ENCODE data around the gene NELL1.
"Not testable (repeated sequence)": the region's sequence is repeated elsewhere in the genome, so short reads cannot be mapped to it uniquely, and the experiment has no call there.

Gene NELL1

DNA sequence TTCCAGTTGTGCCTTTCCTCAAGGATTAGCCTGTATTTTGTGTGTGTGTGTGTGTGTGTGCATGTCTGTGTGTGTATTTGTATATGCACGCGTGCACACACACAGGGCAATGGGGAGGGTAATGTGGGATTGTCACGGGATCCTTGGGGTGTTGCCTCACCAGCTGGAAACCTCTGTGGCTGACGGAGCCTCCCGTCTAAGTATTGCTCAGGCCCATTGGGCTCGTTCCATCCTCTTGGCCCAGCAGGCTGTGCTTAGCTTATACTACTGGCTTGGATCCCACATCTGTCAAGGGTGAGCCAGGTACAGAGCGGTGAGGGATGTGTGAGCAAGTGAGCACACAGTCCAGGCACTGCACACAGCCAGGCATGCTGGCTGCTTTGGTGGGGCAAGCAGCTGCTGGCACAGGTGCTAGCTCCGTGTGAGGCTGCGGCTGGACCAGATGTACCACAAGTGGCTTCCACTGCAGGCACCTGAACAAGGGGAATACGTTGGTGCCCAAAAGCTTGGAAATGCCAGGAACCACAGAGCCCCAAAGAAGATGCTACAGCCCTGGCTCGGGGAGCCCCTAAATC is 462.8 kb downstream of the NELL1 start:
- no peak for DNase-seq

DNA sequence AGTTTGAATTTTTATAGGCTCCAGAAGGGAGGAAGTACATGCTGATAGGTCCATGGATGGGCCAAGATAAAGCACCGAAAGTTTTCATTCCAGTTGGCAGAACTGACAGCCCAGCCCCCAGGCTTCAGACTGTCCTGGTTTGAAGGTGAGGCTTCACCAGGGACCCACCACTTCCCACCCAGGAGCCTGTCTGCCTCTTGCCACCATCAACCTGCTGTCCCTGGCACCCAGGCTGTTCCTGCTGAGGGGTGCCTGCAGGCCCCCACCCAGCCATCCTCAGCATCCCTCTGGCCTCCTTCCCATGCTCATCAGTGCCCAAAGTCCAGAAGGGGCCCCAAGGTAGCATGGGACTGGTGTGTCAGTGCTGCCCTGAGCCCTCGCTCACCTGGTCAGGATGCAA is 463.9 kb downstream of the NELL1 start:
- no peak for DNase-seq

DNA sequence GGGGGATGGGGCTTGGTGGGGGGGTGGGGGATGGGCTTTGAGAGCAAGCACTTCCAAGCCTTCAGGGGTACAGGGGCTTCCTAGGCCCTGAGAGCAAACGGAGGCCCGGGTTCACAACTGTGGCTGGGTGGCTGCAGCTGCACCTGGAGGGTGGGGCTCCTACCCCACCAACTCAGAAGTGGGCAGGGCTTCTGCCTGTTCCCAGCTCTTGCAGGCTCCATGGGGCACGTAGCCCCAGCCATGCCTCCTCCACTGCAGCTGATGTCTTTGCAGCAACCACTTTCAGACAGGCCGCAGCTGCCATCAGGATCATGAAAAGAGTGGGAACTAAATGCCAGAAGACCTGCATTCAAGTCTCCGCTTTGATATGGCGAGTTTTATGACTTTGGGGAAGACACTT is 464.3 kb downstream of the NELL1 start:
- no peak for DNase-seq

DNA sequence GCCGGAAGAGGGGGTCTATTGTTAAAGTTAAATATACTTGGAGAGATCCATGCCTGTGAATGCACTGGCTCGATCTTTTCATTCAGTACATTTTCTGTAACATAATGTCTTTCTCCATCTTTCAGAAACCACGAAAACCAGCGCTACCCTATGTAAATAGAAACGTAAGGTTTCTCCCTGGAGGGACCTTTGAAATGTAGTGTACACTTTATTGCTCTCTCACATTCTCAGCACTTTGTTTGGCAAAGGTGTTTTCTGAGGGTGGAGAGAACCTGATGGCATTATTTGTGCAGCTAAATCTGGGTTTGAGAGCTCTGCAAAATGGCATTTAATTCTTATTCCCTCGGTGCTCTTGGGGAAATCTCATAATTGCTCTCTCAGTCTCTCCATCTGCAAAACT is 468.4 kb downstream of the NELL1 start:
- no peak for DNase-seq

DNA sequence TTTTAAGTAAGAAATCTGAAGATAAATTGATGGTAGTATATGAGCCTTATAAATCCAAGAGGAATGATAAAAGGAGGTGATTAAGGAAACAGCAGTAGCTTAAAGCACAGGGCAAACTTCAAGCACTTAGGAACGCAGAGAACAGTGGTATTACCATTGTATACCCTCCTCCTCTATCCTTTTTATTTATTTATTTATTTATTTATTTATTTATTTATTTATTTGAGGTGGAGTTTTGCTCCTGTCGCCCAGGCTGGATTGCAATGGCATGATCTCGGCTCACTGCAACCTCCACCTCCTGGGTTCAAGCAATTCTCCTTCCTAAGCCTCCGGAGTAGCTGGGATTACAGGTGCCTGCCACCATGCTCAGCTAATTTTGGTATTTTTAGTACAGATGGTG is 472.2 kb downstream of the NELL1 start:
- DNase-seq: not testable (repeated sequence)

DNA sequence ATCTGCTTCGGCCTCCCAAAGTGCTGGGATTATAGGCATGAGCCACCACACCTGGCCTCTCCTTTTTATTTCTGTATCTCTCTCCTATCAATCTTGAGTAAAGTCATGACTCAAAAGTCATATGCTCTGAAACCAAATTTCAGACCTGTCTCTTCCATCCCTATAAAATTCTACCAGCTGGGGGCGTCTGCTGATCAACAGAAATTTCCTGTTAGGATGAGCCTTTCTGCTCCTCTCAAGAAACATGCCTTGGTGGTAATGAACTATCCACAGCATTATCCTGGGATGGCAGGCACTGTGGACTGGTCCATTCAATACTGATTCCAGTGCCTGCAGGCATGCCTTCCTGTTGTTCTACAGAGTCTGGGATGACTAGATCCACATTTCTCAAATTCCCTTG is 472.6 kb downstream of the NELL1 start:
- no peak for DNase-seq

DNA sequence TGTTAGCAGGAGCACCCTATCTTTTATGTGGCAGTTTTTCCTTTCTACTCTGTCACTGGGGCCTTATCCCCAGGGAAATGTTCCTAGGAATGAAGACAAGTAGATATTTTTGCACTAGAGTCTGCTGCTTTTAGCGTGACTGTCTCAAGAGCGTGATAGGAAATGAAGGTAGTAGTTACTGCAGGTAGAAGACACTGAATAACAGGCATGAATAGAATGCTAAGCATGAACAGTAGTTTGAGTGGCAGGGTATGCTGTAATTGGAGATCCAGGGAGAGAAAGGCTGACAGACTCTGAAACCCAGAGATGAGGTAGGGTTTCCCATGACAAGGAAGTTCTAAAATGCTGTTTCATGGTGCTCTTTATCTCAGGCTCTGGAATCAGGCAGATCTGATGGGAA is 475.1 kb downstream of the NELL1 start:
- DNase-seq: no peak

DNA sequence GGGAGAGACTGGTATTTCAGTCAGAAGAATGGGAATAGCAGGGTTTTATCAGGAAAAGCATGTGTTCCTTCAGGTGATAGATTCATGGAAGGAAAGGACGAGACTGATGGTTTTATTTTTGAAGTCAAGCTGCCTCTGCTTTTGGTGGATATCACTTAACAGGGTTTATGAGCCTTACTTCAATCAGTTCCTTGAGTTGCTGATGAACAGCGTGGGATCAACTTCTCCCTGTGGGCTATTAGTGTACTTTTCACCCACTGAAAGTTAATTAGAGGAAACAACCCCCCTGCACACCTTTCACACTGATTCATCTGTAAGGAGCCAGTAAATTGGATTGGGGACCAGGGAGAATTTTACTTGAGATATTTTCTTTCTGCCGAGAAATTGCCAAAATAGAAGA is 479.0 kb downstream of the NELL1 start:
- DNase-seq: no peak

DNA sequence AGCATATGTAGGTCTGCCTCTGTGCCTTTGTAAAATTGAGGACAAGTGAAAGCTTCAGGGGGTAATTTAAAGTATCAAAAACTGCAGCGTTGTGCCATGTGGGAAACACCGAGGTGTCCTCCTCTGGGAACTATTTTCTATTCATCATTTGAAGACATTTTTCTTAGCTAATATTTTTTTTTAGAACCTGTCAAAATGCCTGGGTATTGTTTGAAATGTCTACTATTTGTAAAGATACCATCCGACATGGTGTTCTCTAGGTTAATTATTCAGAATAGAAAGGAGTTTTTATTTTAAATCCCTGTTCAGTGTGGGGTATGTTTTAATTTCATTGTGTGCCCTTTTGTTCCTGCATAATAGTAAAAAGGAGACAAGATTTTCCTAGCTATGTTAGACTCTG is 490.8 kb downstream of the NELL1 start:
- DNase-seq: no peak

DNA sequence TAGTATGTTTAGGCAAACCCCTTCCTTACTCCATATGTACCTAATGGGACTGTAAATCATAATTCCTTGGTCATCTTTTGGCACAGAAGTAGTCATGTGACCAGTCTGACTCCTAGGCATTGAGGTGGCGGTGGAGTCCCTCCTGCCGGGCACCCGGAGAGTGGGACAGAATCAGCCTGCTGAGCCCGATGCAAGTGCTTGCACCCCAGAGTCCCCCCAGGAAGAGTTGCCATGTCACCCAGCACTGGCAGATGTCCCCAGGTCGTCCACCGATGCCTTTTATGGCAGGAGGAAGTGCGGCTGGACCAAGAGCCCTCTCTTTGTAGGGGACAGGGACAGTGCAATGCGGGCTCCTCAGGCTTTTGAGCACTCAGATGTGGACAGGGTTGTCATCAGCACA is 500.3 kb downstream of the NELL1 start:
- DNase-seq: no peak

DNA sequence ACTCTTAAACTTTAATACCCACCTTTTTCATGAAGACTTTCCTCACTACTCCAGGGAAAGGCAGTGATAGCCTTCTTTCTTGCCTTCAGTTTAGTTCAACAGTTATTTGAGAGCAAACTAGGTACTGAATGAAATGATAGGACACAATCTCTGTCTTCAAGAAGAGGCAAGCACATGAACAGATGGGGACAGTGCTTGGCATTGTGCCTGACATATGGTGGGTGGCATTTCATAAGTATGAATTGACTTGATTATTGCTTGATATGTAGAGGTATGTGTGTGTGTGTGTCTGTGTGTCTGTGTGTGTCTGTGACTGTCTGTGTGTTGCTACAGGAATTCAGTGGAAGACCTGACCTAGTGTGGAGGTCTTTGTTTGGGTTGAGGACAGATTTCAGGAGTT is 504.1 kb downstream of the NELL1 start:
- DNase-seq: no peak

DNA sequence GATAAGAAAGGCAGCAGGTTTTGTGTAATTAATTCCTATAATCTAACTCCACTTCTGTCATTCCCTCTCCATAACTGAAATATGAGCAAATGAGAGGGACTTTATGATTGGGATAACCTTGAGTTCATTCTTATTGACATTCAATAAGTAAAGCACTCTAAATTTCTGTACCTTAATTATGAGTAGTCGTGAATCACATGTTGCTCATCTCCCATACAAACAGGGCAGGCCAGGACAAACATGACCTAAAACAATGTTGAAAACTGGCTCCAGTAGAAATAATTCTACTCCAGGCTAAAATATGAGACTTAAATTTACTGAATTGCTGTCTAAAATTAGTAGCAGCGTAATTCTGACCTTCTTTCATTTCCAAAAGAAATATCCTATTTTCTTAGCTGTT is 505.4 kb downstream of the NELL1 start:
- no peak for DNase-seq

DNA sequence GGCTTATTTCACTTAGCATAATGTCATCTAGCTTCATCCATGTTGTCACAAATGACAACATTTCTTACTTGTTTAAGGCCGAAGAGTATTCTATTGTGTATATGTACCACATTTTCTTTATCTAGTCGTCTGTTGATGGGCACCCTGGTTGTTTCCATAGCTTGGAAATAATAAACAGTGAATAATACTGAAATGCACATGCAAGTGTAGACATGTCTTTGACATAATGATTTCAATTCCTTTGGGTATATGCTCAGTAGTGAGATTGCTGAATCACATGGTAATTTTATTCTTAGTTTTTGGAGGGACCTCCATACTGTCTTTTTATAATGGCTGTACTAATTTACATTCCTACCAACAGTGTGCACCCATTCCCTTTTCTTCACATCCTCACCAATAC is 508.0 kb downstream of the NELL1 start:
- DNase-seq: no peak

DNA sequence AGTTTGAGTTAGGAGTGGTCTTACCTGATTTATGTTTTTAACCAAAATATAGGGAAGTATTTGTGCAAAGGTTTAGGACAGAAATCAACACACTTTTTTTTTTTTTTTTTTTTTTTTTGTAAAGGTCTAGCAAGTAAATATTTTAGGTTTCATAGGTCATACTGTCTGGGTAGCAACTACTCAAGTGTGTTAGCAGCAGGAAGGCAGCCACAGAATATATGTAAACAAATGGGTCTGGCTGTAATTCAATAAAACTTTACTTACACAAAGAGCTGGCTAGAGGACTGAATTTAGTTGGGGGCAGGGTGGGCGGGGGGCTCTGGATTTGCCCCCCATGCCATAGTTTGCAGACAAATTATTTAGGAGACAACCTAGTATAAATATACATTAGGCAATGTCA is 510.4 kb downstream of the NELL1 start:
- no peak for DNase-seq

DNA sequence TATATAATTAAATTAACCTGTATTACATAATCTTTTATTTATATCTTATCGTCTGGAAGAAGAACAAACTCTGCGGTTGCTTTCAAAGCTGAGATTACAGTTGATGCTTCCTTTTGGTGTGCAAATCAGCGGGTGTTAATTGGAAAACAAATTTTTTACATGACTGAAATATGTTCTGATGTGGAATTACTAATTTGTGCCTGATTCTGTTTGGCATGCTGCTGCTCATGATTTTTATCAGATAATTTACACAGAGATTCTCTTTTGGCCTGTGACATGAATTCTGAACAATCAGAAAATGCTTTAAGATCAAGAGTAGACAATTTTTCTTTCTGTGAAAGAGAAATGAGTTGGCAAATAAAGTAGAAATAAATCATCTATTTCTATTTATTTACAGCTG is 510.8 kb downstream of the NELL1 start:
- DNase-seq: no peak

DNA sequence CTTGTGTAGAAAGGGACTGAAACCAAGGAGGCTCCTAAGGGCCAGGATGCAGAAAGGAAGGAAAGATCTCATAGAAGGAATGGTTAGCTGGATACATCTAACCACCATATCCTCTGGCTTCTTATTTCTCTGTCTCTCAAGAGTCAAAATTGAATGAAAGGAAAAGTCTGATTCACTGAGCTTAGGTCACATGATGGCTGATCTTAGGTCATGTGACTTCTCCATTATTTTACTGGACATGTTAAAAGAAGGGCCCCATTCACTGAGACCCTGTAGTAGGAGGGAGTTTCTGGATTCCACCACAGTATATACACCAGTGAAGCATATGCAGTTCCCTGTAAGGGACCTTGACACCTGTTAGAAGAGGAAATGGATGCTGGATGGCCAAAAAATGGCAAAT is 516.6 kb downstream of the NELL1 start:
- no peak for DNase-seq

DNA sequence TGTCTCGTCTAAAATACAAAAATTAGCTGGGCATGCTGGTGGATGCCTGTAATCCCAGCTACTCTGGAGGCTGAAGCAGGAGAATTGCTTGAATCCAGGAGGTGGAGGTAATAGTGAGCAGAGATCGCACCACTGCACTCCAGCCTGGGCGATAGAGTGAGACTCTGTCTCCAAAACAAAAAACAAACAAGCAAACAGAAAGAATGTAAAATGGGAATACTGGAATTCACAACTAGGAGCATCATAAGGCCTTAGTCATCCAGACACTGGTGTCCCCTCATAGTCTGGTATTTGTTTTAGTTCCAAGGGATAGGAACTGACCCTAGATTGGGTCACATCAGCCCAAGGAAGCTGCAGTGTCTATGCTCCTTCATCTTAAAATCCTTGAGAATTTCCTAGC is 520.8 kb downstream of the NELL1 start:
- no peak for DNase-seq

DNA sequence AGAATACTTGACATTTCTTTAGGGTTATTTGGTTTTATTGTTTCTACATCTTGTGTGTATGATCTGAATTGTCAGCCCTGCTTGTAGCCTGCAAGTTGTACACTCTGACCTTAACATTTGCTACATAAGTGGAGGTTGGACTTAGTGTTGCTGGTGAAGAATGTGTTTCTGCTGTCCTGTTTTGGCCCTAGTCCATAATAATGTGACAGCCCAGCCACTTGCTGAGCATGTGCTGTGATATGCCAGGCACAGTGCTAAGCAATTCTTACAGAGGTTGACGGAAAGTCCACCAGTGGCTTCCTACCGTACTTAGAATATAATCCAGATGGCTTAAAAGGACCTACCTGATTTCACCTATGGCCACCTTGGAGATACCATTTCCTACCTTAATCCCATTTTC is 526.6 kb downstream of the NELL1 start:
- no peak for DNase-seq

DNA sequence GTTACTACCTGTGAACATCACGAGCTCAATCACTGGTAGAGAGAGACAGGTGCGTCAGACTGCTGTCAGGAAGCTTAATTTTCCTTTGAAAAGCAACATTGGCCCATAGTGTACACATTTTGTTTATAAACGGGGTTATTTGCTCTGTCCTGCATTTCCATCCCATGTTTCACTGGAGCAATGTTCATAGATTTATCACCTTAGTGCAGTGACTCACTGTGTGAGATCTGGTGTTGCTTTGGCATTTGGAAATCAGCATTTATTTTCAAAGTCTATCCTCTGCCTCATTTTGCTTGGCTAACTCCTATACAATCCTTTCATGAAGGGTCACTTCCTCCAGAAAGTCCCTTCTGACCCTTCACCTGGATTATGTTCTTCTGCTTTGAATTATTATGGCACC is 529.1 kb downstream of the NELL1 start:
- no peak for DNase-seq

DNA sequence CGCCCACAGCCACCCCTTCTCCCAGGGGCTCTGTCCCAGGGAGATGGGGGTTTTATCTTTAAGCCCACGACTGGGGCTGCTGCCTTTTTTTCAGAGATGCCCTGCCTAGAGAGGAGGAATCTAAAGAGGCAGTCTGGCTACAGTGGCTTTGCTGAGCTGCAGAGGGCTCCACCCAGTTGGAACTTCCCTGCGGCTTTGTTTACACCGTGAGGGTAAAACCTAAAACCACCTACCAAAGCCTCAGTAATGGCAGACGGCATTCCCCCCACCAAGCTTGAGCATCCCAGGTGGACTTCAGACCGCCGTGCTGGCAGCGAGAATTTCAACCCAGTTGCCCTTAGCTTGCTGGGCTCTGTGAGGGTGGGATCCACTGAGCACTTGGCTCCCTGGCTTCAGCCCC is 535.8 kb downstream of the NELL1 start:
- no peak for DNase-seq

DNA sequence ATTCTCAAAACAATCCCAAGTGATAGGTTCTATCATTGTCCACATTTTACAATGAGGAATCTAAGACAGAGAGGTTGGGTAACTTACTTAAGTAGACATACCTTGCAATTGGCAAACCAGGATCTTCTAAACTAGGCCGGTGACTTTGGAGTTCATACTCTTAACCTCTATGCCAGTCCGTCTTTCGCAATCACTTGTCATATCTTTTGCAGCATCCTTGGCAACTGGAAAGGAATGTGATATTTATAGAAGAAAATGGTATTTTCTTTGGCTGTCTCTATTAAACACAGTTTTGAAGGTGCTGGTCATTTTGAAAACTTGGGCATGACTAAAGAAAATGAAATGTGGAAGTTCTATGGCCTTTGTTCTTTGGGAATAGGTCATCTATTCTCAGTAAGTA is 556.5 kb downstream of the NELL1 start:
- no peak for DNase-seq

DNA sequence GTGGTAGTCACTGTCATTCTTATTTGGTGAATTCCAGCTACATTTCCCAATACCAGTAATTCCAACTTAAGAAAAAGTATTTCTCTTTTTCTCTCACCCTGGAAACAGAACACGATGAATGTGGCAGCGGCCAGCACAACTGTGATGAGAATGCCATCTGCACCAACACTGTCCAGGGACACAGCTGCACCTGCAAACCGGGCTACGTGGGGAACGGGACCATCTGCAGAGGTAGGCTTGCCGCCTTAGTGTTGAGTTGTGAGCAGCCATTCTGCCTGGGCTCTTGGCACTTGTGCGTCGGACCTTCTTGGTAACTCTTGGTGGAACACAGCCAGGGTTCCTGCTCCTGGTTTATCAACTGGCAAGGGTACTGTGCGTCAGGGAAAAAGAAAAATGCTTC is 559.8 kb downstream of the NELL1 start:
- no peak for DNase-seq

DNA sequence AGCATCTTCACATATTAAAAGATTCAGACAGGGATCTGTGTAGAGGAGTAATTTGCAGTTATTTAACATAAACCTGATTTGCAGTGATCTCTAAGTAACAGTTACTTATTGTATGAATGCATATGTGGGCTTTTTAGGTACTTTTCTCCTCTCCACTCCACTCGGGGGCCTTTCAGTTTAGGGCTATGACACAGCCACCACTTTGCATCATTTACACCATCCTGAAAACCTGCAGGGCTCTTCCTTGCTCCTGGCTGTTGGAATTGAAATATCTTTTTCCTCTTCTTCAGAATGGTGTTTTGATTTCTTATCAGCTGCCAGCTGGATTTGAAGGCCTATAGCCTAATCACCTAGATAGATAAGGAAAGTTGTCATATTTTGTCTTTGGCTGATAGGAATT is 580.8 kb downstream of the NELL1 start:
- DNase-seq: no peak

DNA sequence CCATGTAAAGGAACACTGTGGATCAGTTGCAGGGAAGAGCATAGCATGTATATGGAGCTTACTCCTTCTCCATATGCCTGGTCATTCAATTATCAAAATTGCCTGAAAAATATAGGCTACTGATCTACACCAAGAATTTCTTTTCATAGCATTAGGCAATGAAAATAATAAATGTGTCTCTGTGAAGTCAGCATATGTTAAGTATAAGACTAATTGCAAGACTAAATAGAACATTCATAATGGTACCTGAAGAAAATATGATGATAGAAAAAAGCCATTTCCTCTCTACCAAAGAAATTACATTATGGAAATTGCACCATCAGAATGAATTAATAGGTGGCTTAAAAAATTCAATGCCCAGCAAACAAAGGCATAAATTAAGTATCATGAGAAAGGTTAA is 584.7 kb downstream of the NELL1 start:
- DNase-seq: no peak

DNA sequence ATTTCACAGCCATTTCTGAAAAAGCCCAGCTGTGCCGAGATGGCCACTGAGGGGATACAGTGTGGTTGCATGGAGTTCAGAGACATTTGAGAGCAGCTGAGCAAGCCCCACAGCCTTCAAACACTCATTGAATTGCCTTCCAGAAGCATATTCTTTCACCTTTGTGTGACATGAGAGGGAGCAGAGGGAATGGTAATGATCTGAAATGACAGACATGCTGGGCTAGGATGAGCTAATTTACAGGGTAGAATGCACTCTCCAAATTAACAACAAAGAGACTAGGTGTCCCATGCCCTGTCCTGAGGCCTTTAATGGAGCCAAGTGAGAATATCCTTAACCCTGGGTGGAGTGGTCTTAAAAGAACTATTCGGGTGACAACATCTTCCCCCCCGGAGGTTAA is 585.4 kb downstream of the NELL1 start:
- no peak for DNase-seq

DNA sequence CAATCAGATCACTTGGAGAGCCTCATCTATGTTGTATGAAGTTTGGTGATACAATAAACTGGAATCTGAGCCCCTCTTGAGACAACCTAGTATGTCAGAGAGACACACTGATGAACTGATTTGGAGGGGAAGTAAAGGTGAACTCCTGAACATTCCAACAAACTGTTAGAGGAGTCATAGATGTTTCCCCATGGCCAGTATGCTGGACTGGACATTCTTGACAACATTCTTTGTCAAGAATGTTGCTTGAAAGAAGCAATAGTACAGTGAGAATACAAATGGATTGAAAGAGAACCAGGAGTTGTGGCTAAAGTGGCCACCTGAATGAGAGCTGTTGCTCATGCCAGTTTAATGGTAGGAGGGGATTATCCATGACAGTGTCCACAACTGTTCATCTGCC is 588.1 kb downstream of the NELL1 start:
- no peak for DNase-seq

Data from NCI-H2171 (cell line).